ENCODE results near the gene RTL1.

The RTL1 gene

GRCh38 chr14:100903672-100904185 lies at the start of gene RTL1:
RTL1 (minus strand) TSS chr14:100903722; CDS start chr14:100884788, 18,934 bp downstream.
- DNase-seq: no peak

- DNase-seq: no peak
Observed at GRCh38 chr14:100950024-100950423, 46.5 kb upstream of the RTL1 start.

DNA sequence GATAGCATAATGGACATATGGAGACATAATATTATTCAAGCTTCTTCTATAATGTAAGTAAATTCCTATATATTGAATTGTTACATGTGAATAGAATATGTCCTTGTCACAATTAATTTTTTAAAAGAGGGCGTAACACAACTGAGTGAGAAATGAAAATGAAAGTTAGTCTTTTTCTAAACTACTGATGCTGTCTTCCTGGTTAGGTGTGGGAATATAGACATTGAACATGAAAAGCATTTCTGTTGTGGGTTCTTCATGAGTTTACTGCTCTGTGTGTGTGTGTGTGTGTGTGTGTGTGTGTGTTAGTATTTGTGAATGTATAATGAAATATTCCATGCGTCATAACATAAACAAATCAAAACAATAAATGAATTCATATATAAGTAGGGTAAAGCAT lies 40.5 kb upstream of the RTL1 start:
- no peak for DNase-seq

DNA sequence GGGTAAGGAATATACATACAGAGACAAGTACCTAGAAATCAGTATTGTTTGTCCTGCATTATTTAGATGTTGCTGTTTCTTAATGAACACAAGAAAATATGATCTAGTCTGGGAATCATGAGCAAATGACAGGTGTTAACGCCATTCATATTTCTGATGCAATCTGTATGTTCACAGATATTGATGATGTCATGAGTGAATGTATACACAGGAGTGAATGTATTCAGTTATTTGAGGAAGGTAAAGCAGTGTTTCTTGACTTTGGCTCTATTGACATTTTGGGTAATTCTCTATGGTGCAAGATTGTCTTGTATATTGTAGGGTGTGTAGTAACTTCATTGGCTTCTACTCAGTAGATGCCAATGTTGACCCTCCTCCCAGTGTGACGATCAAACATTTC lies 26.7 kb upstream of the RTL1 start:
- no peak for DNase-seq

- DNase-seq: no peak
Observed at GRCh38 chr14:100915560-100915959, 12.0 kb upstream of the RTL1 start.

GRCh38 chr14:100914597-100915021 lies 11.1 kb upstream of the RTL1 start:
- DNase-seq: no peak

DNA sequence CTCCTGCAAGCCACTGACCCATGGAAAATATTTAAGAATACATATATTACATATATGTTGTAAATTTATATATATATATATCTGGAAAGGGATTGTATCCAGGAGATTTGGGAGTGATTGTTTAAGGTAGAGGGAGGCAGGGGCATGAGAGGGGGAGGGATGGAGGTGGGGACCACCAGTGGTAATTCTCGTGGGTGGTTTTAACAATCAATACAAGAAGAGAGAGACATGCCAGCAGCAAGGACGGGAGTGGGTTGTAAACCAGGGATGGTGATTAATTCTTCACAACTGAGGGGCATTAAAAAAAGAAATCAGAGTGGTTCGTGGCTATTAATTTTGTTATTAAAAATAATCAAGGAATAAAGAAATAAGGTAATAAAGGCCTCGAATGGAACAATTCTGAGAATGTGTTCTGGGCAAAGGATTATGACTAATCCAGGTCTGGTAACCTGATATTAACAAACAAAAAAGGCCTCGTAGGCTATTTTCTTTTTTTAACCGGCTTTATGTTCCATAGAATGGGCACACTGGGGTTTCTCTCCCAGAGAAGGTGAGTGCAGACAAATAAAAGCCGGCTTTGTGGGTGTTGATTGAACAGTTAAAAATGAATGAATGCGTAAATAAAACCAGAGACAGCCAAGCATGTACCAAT lies 8.3 kb upstream of the RTL1 start:
- no peak for DNase-seq

DNA sequence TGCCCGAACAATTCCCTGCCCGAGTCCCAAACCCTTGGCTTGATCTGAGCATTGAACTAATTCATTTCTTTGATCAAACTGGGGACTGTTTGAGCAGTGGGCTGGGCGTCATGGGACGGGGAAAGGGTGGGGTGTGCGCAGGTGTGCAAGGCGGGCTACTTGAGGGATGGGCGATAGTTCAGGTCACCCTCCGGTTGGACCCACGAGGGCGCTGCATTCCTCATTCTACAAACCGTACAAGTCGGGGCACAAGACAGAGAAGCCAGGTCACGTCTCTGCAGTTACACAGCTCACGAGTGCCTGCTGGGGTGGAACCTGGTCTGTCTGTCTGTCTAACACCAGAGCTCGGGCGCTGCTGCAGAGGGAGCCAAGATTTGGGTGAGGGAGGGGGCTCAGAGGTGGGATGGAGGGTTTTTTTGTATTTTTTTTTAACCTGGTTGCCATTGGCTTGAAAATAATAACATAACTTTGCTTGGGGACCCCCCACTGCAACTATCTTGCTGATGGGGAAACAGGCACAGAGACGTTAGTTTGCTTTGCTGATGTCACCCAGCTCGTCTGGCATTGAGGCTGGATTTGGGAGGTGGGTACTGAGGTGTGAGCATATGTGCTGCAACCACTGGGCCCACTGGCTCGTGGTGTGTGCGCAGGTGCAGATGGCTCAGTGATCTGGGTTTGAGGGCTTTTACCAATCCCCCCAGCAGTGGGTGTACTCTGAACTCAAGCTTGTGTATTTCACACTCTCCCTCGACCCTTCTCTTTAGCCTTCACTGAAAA lies 7.6 kb upstream of the RTL1 start:
- DNase-seq: no peak

GRCh38 chr14:100909439-100909838 lies 5.9 kb upstream of the RTL1 start:
- no peak for DNase-seq

DNA sequence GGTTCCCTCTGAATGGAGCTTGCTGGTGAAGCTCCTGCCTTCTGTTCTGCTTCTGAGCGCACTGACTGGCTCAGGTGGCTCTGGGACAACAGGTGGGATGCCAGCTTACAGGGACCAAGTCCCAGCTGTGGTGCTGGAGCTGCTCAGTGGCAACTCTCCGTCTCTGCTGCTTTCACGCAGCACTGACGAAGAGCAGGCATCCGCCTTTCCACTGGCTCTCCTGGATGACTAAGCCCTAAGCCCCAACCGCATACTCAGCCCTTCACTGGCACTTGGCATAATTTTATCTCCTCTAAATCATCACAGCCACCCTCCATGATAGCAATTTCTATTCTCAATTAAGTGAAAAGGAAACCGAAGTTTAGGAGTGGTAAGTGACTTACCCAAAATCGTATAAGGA lies 3.7 kb upstream of the RTL1 start:
- DNase-seq: no peak

DNA sequence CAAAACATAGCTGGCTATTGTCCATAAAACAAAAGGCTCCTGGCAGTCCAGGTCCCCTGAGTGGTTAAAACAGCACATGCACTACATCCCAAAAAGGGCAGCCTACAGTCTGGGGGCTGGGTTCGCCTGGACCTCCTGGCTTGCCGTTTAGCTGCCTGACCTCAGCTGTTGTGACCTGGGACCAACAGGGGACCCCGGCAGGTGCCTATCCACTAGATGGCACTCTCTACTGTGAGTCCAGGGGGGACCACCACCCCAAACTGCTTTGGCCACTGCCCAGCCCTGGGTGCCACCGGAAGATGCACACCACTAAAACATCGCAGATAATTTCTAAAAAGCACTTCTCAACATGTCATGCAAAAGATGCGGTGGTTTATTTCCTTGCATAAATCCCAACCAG lies 2.9 kb upstream of the RTL1 start:
- DNase-seq: no peak

DNA sequence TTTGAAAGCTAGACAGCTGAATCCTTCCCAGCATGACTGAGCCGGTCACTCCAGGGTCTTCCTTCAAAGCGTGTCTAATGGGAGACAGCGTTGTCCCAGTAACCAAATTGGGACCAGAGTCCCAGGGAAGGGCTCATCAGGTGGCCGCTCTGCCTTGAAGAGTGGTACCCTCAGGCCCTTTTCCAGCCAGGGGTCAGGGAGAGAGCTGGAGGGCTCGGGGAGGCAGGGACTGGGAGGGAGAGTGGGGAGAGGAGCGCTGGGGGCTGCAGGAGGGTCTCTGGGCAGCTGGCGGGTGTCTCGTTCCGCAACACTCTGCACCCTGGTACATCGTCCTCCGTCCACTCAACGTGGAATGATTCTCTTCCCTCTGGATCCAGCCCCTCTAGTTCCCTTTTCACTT lies 1.6 kb upstream of the RTL1 start:
- no peak for DNase-seq

DNA sequence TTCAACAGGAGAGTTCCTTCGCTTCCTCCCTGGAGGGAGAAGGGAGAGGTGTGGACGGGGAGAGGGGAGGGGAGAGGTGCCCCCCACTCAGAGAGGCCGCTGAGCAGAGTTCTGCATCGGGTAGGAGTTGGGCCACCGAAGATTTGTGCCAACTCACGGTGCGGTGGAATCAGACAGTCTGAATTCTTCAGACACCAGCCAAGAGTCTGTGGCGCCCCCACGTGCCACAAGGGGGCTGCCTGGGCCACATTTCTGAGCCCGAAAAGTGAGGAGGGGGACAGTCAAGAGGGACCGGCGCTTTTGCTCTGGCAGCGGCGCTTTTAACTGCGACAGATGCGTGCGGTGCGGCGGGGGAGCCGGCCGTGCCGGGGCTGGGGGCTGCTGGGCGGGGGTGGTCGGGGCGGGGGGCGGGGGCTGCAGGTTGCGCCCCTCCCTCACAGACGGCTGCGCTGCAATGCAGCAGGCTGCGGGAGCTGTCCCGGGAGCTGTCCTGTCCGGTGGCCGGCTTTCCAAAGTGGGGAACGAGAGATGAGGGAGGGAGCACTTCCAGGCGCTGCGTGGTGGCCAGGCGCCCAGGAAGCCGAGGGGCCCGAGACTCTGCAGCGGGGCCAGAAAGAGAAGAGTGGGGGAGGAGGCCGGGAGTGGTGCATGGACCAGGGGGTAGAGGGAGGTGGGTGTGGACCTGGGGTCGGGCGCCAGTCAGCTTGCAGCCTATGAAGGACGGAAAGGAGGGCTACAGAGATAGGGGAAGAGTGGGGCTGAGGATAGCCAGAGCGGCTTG lies 975 bp upstream of the RTL1 start:
- peak; percentile 87 for DNase-seq

- DNase-seq: no peak
Observed at GRCh38 chr14:100903134-100903468, 421 bp downstream of the RTL1 start.

DNA sequence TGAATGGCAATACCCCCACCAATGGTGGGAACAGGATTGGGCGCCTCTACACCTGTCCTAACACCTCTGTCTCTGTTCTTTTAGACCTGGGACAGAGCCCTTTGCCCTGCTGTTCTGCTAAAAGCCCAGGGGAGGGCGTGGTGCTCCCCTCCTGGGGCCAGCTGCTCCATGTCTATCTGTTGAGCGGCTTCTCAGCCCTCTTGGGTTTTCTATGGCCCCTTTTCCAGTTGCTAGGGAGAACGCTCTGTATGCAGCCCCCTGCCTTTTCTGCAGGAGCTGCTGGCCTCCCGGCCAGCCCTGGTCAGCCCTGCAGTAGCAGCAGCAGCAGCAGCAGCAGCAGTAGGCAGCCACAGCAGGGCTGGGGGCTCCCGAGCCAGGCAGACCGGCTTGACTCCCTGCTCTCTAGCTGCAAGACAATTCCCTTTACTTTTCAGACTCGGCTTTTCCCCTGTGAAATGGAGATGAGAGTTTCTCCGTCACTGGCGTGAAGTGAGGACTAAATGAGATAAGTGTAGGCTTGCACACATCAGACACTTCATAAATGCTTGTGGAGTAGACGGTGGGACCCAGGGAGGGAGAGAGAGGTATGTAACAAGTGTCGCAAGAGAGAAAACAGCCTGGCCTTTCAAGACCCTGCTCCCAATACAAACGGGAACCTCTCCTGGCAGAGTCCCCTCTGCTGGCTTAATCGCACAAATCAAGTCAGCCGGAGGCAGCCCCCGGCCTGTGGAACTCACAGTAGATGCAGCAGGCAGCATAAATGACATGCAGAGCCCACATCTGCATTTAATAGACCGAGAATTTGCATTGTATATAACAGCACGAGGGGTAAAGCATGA lies 1.0 kb downstream of the RTL1 start:
- peak; percentile 63 for DNase-seq

DNA sequence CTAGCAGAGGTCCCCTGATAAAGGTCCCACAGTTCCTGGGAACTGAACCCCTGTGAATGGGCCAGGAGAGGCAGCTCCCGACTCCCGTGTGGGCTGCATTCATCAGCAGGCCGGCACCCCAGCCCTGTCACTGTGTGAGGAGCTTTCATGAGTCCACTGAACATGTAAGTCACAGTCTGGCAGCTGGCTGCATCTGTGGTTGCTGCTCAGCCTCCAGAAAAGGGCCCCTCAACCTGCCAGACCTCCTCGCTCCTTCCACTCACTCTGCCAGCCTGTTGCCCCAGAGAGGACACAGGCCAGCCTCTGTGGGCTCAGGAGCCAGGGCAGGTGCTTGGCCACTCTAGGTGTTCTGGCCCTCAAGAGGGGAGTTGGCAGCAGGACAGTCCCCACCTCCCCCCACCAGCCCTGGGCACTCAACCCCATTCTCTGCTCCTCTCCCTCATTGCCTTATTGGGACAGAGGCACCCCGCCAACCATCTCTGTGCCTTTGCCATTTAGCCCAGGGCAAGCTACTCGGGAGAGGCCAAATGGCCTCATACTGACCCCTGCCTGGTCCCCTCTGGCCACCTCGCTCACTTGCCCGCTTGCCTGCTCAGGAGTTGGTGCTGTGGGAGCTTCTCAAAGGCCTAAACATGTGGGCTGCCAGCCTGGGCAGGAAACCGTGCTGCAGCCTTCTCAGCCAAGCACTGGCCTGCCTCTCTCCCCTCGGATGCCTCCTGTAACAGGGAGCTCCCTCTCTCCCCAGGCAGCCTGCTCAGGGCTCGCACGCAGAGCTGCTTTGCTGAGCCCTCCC lies 1.9 kb downstream of the RTL1 start:
- no peak for DNase-seq

DNA sequence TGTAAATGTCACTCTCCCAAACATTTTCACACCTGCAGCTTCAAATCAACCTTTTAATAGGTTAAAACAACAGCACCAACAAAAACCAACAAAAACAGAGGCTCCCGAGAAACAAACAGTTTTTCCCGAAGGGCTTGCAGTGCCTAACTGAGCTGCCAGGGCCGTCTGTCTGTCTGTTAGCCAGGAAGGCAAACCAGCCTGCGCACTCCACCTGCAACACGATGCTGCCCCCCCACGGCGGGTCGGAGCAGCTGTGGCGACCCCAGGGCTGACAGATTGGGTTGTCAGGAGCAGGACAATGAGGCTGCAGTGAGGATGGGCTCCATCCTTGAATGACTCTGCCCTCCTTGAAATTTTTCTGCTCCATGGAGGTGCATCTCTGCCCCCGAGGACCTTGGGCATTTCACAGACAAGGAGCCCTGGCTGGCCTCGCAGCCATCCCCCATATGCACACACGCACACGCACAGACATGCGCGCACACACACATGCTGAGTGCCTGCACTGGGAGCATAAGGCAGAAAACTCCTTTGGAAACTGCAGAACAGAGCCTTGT lies 2.6 kb downstream of the RTL1 start:
- peak; percentile 63 for DNase-seq

GRCh38 chr14:100899884-100900771 lies 3.4 kb downstream of the RTL1 start:
- no peak for DNase-seq

GRCh38 chr14:100898935-100899883 lies 4.3 kb downstream of the RTL1 start:
- no peak for DNase-seq

Measured in eye (tissue), 1 donor.